DMS53 (cell line): ENCODE measurements around the gene PCNP.
A peak's percentile ranks its signal among the peaks of the same experiment; 100 is the strongest.
"Not testable (repeated sequence)": the region's sequence is repeated elsewhere in the genome, so short reads cannot be mapped to it uniquely, and the experiment has no call there.

ENCODE experiments used
- DNase-seq: peaks from one replicate; lab custom pipeline; 2025; lab: John Stamatoyannopoulos, UW

Gene PCNP

DNA sequence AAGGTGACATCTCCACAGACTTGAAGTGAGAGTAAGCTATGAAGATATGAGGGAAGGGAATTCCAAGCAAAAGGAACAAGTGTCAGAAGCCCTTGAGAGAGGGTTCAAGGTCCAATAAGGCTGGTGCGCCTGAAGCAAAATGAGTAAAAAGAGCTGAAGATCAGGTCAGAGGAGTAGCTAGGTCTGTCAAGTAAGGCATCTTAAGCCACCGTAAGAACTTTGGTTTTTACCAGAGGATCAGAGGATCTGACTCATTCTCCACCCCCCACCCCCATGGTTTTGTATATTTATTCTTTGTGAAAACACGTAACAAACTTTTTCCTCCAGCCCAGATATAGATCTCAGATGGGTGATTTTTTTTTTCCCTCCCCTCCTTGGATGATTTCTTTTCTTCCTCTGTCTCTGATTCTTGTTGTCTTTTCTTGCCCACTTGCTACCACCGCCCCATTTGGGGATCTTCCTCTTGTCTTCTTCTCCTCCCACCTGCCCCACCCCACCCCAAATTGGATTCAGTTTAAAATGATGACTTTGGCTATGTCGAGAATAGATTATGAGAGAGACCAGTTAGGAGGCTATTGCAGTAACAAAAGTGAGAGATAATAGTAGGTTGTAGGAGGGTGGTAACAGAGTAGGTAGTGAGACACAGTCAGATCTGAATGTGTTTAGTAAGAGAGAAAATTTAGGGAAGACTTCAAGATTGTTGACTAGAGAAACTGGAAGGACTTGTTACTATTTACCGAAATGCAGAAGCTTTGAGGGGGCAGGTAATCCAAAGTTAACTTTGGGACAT, 6.3 kb upstream of the PCNP start:
- DNase-seq, result no peak

DNA sequence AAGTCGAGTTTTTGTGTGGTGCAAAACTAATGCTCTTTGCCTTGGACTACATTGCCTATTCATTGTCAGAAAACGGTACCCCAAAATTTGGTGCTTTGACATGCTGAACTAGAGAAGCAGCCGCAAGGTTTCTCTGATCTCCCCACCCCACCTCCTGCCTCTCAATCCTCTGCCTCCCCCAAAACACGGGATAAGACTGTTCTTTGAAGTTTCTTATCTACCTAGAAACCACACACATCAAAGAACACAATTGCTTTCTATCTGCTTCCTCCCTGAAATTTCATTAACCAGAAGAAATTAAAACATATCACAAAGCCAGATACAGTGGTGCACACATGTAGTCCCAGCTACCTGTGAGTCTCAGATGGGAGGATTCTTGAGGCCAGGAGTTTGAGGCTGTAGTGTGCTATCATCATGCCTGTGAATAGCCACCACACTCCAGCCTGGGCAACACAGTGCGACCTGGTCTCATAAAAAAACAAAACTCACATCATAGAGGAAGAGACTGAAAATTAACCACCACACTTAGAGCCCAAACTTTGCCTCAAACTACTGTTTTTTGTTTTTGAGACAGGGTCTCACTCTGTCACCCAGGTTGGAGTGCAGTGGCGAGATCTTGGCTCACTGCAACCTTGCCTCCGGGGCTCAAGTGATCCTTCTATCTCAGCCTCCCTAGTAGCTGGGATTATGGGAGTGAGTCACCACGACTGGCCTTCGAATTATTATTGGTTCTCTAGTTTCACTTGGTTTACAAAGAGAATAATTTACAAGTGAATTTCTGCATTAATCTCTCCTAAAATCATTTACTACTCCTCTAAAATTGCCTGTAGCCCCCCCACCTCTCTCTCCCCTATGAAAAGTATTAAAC, 2.7 kb upstream of the PCNP start:
- DNase-seq, result peak; percentile 2

GRCh38 chr3:101574388-101575112, 570 bp downstream of the PCNP start:
- peak; percentile 70 for DNase-seq

GRCh38 chr3:101577286-101577685, 3.3 kb downstream of the PCNP start:
- DNase-seq, result no peak

DNA sequence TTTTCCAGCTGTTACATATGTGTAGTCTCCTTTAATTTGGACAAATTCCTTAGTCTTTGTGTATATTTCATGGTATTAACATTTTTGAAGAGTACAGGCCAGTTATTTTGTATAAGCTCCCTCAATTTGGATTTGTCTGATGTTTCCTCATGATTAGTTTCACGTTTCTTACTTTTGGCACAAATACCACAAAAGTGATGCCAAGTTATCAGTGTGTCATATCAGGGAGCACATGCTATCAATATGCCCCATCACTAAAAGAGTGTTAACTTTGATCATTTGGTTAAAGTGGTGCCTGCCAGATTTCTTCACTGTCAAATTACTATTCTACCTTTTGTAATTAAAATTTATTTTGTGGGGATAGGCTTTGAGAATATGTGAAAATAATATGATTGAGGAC, 14.6 kb downstream of the PCNP start:
- DNase-seq, result no peak

- no peak for DNase-seq
Measured at GRCh38 chr3:101591071-101591470, 17.1 kb downstream of the PCNP start.

GRCh38 chr3:101602731-101603130, 28.8 kb downstream of the PCNP start:
- DNase-seq, result no peak

- DNase-seq, result no peak
Measured at GRCh38 chr3:101603184-101603583, 29.2 kb downstream of the PCNP start.

DNA sequence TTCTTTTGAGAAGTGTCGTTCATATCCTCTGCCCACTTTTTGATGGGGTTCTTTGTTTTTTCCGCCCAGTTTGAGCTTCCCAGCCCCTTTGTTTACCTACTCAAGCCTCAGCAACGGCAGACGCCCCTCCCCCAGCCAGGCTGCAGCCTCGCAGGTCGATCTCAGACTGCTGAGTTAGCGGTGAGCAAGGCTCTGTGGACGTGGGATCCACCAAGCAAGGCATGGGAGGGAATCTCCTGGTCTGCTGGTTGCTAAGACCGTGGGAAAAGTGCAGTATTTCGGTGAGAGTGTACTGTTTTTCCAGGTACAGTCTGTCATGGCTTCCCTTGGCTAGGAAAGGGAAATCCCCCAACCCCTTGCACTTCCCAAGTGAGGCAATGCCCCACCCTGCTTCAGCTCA, 31.4 kb downstream of the PCNP start:
- not testable (repeated sequence) for DNase-seq

DNA sequence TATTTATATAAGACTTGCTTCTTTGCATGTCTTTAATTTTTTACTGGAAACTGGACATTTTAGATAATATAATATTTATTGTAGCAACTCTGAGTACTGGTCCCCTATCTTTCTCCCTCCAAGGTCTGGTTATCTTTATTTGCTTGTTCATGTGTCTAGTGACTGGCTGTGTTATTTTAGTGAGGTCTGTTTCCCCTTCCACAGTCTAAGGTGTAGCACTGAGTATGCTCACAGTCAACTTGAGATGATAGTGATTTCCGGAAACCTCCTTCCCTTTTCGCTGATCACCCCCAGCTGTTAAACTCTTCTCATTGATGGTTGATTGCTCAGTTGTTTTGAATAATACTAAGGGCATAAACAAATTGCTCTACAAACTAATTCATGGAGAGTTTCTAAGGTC, 37.0 kb downstream of the PCNP start:
- no peak for DNase-seq

GRCh38 chr3:101613014-101613413, 39.0 kb downstream of the PCNP start:
- not testable (repeated sequence) for DNase-seq

- DNase-seq, result no peak
Measured at GRCh38 chr3:101615525-101615924, 41.5 kb downstream of the PCNP start.

- no peak for DNase-seq
Measured at GRCh38 chr3:101617478-101617877, 43.5 kb downstream of the PCNP start.

DNA sequence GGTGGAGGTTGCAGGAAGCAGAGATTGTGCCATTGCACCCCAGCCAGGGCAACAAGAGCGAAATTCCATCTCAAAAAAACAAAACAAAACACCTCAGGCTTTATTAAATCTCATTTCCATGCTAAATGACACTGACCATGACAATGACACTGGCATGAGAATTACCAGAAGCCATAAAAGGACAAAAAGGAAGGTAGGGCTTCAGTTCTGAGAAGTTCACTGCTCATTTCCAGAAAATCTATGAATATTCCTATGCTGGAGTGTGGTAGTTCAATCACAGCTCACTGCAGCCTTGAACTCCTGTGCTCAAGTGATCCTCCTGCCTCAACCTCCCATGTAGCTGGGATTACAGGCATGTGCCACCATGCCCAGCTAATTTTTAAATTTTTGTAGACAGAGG, 44.7 kb downstream of the PCNP start:
- no peak for DNase-seq

DNA sequence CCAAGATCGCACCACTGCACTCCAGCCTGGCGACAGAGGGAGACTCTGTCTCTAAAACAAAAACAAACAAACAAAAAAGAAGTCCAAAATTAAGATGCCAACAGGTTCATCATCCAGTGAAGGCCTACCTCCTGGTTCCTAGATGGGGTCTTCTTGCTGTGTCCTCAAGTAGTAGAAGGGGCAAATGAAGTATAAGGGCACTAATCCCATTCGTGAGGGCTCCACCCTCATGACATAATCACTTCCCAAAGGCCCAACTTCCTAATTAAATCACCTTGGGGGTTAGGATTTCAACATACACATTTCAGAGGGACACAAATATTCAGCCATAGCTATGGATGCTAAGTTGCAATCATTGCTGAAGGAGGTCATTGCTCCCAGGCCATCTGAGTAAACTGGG, 45.8 kb downstream of the PCNP start:
- DNase-seq, result no peak

- DNase-seq, result no peak
Measured at GRCh38 chr3:101623656-101624055, 49.7 kb downstream of the PCNP start.

DNA sequence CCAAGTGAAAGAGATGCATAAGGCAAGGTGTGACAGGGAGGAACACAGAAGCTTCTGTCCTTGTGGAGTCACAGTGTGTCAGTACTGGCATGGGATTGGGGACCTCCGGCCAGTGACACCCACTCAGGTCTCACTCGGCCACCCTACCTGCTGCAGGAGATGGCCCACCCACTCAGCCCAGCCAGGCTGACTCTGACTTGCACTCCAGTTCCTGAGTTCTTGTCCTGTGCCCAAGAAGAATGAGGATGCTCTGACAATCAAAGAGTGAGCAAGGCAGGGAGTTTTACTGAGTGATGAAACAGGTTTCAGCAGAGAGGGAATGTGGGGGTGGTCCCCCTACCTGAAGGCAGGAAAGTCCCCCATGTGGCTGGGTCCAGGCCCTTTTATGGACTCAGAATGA, 50.9 kb downstream of the PCNP start:
- no peak for DNase-seq

DNA sequence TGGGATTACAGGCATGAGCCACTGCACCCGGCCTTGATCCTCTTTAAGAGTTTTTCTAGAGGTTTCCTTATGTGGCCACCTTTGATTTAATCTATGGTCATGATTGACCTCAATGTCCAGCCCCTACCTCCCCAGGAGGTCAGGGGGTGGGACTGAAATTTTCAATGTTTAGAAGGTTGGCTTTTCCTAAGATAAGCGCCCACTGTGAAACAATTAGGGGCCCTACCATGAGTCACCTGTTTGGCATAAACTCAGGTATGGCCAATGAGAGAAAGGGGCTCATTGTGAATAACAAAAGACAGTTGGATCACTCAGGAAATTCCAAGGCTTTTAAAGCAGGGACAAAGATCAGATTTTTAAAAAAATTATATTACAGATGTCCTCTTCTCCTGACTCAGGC, 51.9 kb downstream of the PCNP start:
- no peak for DNase-seq

DNA sequence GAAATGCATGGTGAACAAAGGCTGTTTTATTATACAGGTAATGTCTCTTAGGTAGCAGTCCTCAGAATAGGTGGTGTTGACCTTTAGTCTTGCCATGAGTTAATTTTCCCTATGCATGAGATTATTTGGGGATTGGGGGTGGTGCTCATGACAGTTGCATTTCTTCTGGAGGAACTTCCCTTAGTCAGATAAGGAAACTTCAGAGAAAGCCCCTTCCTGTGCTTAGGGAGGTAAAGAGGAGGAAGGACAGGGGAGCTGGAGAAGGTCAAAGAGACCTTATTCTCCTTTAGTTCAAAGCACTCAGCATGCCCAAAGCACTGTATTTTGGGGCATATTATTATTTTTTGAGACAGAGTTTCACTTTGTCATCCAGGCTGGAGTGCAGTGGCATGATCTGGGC, 55.2 kb downstream of the PCNP start:
- DNase-seq, result no peak

DNA sequence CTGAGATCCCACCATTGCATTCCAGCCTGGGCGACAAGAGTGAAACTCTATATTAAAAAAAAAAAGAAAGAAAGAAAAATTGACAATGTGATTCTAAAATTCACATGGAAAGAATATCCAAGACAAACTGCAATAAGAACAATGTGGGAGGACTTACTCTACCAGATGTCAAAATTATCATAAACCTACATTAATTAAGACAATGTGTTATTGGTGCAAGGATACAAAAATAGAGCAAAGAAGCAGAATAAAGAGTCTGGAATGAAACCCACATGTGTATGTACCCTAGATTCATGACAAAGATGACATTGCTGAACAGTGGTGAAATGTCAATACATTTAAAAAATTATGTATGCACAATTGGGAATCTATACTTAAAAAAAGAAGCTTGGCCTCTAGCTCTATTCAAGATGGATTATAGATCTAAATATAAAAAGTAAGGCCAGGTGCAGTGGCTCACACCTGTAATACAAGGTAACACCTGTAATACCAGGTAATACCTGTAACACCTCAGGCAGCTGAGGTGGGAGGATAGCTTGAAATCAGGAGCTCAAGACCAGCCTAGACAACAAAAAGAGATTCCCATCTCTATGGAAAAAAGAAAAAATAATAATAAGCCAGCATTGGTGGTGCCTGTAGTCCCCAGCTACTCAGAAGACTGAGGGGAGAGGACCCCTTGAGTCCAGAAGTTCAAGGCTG, 57.3 kb downstream of the PCNP start:
- DNase-seq, result no peak

GRCh38 chr3:101631959-101632358, 58.0 kb downstream of the PCNP start:
- DNase-seq, result not testable (repeated sequence)

DNA sequence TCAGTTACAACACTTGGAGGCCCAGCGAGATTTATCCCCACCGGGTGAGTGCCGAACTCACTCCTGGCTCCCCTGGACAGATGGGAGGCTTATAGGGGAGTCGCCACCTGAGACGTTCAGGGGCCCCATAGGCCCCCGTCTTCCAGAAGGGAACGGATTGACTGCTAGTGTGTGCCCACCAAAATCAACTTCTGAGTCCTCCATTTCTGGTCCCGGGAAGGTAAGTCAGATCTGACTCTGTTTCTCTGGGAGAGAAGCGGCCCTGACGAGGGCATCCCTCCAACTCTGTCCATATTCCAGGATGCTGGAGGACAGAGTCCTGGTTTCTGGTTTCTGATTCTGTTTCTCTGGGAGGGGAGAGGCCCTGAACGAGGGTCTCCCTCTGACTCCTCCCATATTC, 58.6 kb downstream of the PCNP start:
- no peak for DNase-seq
